K562 (cell line): Measurements from ENCODE around the gene KMT5C. TPM values are rescaled to one million over a fixed set of nuclear protein-coding genes. Genes with fewer than 3 reads are reported as not detected.

Experiments
- BRD4 ChIP-seq: fragments of 200-600 bp; sonication (generic); IDR thresholded peaks from 2 replicates; pipeline ENCODE4 v1.6.1; 2017; ENCODE audit warnings: inconsistent platforms
- ERF ChIP-seq: fragments of 450-650 bp; formaldehyde crosslinking; IDR thresholded peaks from 2 replicates; pipeline ENCODE4 v1.4.0; 2020; ENCODE audit warnings: mild to moderate bottlenecking, mixed read lengths
- ETS1 ChIP-seq: conservative IDR thresholded peaks from 2 replicates; pipeline ENCODE4 v1.6.1; 2011; ENCODE audit warnings: low read depth, mild to moderate bottlenecking, low read length; ENCODE audit not compliant: control insufficient read depth
- FOSL1 ChIP-seq: fragments of 200-800 bp; sonication (Bioruptor generic); conservative IDR thresholded peaks from 2 replicates; pipeline ENCODE4 v1.6.1; 2016; ENCODE audit warnings: missing genetic modification characterization, missing compliant biosample characterization
- FOXM1 ChIP-seq, 2 experiments: fragments of 450-650 bp in 1 of 2; sonication (generic) in 1 of 2; formaldehyde crosslinking in 1 of 2; IDR thresholded peaks; 2 replicates each; pipeline versions ENCODE4 v1.6.1 to v1.9.0; 2017 to 2022; ENCODE audit warnings: low read depth in 2 of 2, mild to moderate bottlenecking in 2 of 2, missing genetic modification reagents in 1 of 2, moderate library complexity in 1 of 2
- LCOR ChIP-seq: sonication (generic); formaldehyde crosslinking; IDR thresholded peaks from 2 replicates; pipeline ENCODE4 v1.8.0; 2022; ENCODE audit warnings: mild to moderate bottlenecking, missing genetic modification reagents
- POLR2H ChIP-seq: IDR thresholded peaks from 2 replicates; pipeline ENCODE4 v1.6.1; 2016; ENCODE audit warnings: missing genetic modification characterization, low read depth, mild to moderate bottlenecking, control low read depth, missing compliant biosample characterization, moderate library complexity
- PRPF4 ChIP-seq: fragments of 200-400 bp; formaldehyde crosslinking; IDR thresholded peaks from one replicate; pipeline ENCODE4 v1.6.1; 2017; ENCODE audit warnings: low read length, low read depth, mild to moderate bottlenecking; ENCODE audit not compliant: insufficient read depth, poor library complexity, severe bottlenecking
- RUNX1 ChIP-seq: sonication (generic); IDR thresholded peaks from 2 replicates; pipeline ENCODE4 v1.6.1; 2016; ENCODE audit warnings: antibody characterized with exemption, low read depth
- SIN3A ChIP-seq, 2 experiments: fragments of 150-350 bp in 1 of 2; IDR thresholded peaks; 2 replicates each; pipeline ENCODE4 v1.6.1; 2011 to 2016; ENCODE audit warnings: borderline replicate concordance in 2 of 2, low read depth in 2 of 2, low read length in 2 of 2, mild to moderate bottlenecking in 2 of 2, moderate library complexity in 2 of 2; ENCODE audit not compliant: control insufficient read depth in 1 of 2
- THRB ChIP-seq: fragments of 450-650 bp; formaldehyde crosslinking; conservative IDR thresholded peaks from 2 replicates; pipeline ENCODE4 v1.4.0; 2022; ENCODE audit warnings: mild to moderate bottlenecking, missing genetic modification characterization
- ZBTB33 ChIP-seq: sonication (generic); formaldehyde crosslinking; IDR thresholded peaks from 2 replicates; pipeline ENCODE4 v1.8.1; 2023; ENCODE audit warnings: mild to moderate bottlenecking, missing genetic modification reagents
- ZBTB9 ChIP-seq: fragments of 450-650 bp; formaldehyde crosslinking; IDR thresholded peaks from 2 replicates; pipeline ENCODE4 v1.4.0; 2020; ENCODE audit warnings: mild to moderate bottlenecking, moderate library complexity
- ZNF280B ChIP-seq: fragments of 250-450 bp; sonication (Bioruptor Pico); IDR thresholded peaks from 2 replicates; pipeline ENCODE4 v1.5.1; 2021; ENCODE audit warnings: mild to moderate bottlenecking
- ZNF384 ChIP-seq: IDR thresholded peaks from 2 replicates; pipeline ENCODE4 v1.6.1; 2012; ENCODE audit warnings: low read depth, low read length, improper control_type of control experiment
- ZNF511 ChIP-seq: sonication (generic); formaldehyde crosslinking; IDR thresholded peaks from 2 replicates; pipeline ENCODE4 v1.8.0; 2022; ENCODE audit warnings: mild to moderate bottlenecking, missing genetic modification reagents
- ZNF766 ChIP-seq: fragments of 200-800 bp; sonication (Bioruptor generic); conservative IDR thresholded peaks from 2 replicates; pipeline ENCODE4 v1.6.1; 2016; ENCODE audit warnings: missing genetic modification characterization, missing compliant biosample characterization
- polyA plus RNA-seq, 8 experiments: library from polyadenylated mRNA; depleted of rRNA in 4 of 8; stranded (reverse) in 5 of 8; unstranded in 3 of 8; fragments of >200 nt; fragmentation: Nextera tagmentation in 2 of 8; fragmentation: Illumina TruSeq in 1 of 8; extraction: Ambion mirVana in 2 of 8; extraction: Trizol in 1 of 8; gene quantifications; 2 replicates each; pipeline versions ENCODE4 v1.2.1 to v1.2.3, GENCODE V29; 2011 to 2014; ENCODE audit warnings: inconsistent platforms in 1 of 8, missing spikeins in 1 of 8
- total RNA-seq, 7 experiments: library from RNA; depleted of rRNA in 6 of 7; stranded (reverse); fragments of >200 nt in 6 of 7; fragmentation: Illumina TruSeq in 2 of 7; extraction: Trizol in 2 of 7; gene quantifications; 2 replicates each; pipeline versions ENCODE4 v1.2.1 to v1.2.3, GENCODE V29; 2011 to 2021; ENCODE audit warnings: low replicate concordance in 1 of 7

The KMT5C gene
- total and polyA plus RNA-seq, 9 of the 15 experiments (the other 6 are each of a cell fraction or from before 2014, with no cell fraction given) = 0.15 to 53.5 (median 16.6) TPM

GRCh38 chr19:55385724-55386492 is 46.2 kb downstream of the KMT5C start, which contains the start of gene RPL28 (continued):
- TF ChIP-seq ZNF766 (CRISPR knock-in tag) (no peak), POLR2H (tag) (peak; percentile 98), ZBTB9 (peak; percentile 52; the same call in 1 of the 2 replicates), ZNF384 (no peak), ZNF511 (CRISPR knock-in tag) (peak; percentile 64; the same call in 1 of the 2 replicates), THRB (CRISPR knock-in tag) (peak; percentile 56; the same call in 1 of the 2 replicates), SIN3A (IDR thresholded peaks at IDR 0.05; ENCODE audit: borderline replicate concordance in 2 of 2, control insufficient read depth in 1 of 2, low read depth in 2 of 2, low read length in 2 of 2) (peak; percentile 86 to 94; a peak in 3 of 4 replicates), FOXM1 (IDR thresholded peaks at IDR 0.05; ENCODE audit: low read depth) (no peak), FOXM1 (CRISPR knock-in tag; IDR thresholded peaks at IDR 0.05; ENCODE audit: low read depth) (no peak), FOSL1 (tag) (peak; percentile 10; the same call in 1 of the 2 replicates), RUNX1 (0 out of 2 replicates have a peak, but pooled peaks have one; percentile 45), BRD4 (0 out of 2 replicates have a peak, but pooled peaks have one; percentile 43), ETS1 (peak; percentile 86), PRPF4 (peak; percentile 79), ZNF280B (CRISPR knock-in tag) (no peak), LCOR (CRISPR knock-in tag) (no peak), ERF (peak; percentile 79; the same call in 1 of the 2 replicates), ZBTB33 (CRISPR knock-in tag) (peak; percentile 57)
